ENCODE results near the gene TRIM69.
A peak's percentile ranks its signal among the peaks of the same experiment; 100 is the strongest.

Gene TRIM69

GRCh38 chr15:44711096-44711742, 25.1 kb upstream of the TRIM69 start, which contains the start of the genes B2M and PATL2:
B2M (plus strand) TSS chr15:44711517; CDS start chr15:44711547, 30 bp downstream.
PATL2 (minus strand) TSS chr15:44711323; CDS start chr15:44676490, 34,833 bp downstream.
- peak within 1 kb of the TSS; percentile 99 for H3K27ac Mint-ChIP-seq

GRCh38 chr15:44711743-44712345, 24.5 kb upstream of the TRIM69 start:
- Mint-ChIP-seq H3K4me3 (peak overlapping the region; percentile 98), H3K36me3 (ENCODE audit: low read depth) (peaks cover 18% of the 10 kb centered on the region), H3K27me3 (ENCODE audit: low read depth, poor library complexity) (peaks cover 21% of the 10 kb centered on the region), H3K9me3 (no peaks in the 10 kb centered on the region), H3K4me1 (peaks cover 27% of the 10 kb centered on the region), H3K27ac (peak overlapping the region; percentile 99)
- peak; percentile 57 for DNase-seq
- TF ChIP-seq, protein P1, sequence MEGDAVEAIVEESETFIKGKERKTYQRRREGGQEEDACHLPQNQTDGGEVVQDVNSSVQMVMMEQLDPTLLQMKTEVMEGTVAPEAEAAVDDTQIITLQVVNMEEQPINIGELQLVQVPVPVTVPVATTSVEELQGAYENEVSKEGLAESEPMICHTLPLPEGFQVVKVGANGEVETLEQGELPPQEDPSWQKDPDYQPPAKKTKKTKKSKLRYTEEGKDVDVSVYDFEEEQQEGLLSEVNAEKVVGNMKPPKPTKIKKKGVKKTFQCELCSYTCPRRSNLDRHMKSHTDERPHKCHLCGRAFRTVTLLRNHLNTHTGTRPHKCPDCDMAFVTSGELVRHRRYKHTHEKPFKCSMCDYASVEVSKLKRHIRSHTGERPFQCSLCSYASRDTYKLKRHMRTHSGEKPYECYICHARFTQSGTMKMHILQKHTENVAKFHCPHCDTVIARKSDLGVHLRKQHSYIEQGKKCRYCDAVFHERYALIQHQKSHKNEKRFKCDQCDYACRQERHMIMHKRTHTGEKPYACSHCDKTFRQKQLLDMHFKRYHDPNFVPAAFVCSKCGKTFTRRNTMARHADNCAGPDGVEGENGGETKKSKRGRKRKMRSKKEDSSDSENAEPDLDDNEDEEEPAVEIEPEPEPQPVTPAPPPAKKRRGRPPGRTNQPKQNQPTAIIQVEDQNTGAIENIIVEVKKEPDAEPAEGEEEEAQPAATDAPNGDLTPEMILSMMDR (IDR thresholded peaks at IDR 0.05): no peak

More at GRCh38 chr15:44711096-44711742, 25.1 kb upstream of the TRIM69 start, which contains the start of the genes B2M and PATL2:
- Mint-ChIP-seq H3K36me3 (ENCODE audit: low read depth) (peaks cover 12% of the 10 kb centered on the region), H3K27me3 (ENCODE audit: low read depth, poor library complexity) (peaks cover 21% of the 10 kb centered on the region), H3K4me1 (peaks cover 27% of the 10 kb centered on the region), H3K9me3 (no peaks in the 10 kb centered on the region), H3K4me3 (peak within 1 kb of the TSS; percentile 98)
- TF ChIP-seq, protein P1 (IDR thresholded peaks at IDR 0.05): no peak
- DNase-seq: peak; percentile 95

DNA sequence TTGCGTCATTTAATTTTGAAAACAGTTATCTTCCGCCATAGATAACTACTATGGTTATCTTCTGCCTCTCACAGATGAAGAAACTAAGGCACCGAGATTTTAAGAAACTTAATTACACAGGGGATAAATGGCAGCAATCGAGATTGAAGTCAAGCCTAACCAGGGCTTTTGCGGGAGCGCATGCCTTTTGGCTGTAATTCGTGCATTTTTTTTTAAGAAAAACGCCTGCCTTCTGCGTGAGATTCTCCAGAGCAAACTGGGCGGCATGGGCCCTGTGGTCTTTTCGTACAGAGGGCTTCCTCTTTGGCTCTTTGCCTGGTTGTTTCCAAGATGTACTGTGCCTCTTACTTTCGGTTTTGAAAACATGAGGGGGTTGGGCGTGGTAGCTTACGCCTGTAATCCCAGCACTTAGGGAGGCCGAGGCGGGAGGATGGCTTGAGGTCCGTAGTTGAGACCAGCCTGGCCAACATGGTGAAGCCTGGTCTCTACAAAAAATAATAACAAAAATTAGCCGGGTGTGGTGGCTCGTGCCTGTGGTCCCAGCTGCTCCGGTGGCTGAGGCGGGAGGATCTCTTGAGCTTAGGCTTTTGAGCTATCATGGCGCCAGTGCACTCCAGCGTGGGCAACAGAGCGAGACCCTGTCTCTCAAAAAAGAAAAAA, 23.9 kb upstream of the TRIM69 start:
- peaks cover 21% of the 10 kb centered on the region for H3K36me3 Mint-ChIP-seq (ENCODE audit: low read depth)
- peaks cover 19% of the 10 kb centered on the region for H3K27me3 Mint-ChIP-seq (ENCODE audit: low read depth, poor library complexity)
- TF ChIP-seq, protein P1 (IDR thresholded peaks at IDR 0.05): no peak
- H3K9me3 Mint-ChIP-seq: no peaks in the 10 kb centered on the region
- peaks cover 27% of the 10 kb centered on the region for H3K4me1 Mint-ChIP-seq
- peak overlapping the region; percentile 99 for H3K27ac Mint-ChIP-seq
- DNase-seq: no peak
- H3K4me3 Mint-ChIP-seq: peak overlapping the region; percentile 98

GRCh38 chr15:44713006-44713966, 23.0 kb upstream of the TRIM69 start:
- peaks cover 19% of the 10 kb centered on the region for H3K27me3 Mint-ChIP-seq (ENCODE audit: low read depth, poor library complexity)
- no peak overlapping the region for H3K27ac Mint-ChIP-seq
- TF ChIP-seq, protein P1 (IDR thresholded peaks at IDR 0.05): no peak
- H3K4me1 Mint-ChIP-seq: peaks cover 27% of the 10 kb centered on the region
- peak overlapping the region; percentile 98 for H3K4me3 Mint-ChIP-seq
- no peak for DNase-seq
- no peaks in the 10 kb centered on the region for H3K9me3 Mint-ChIP-seq
- H3K36me3 Mint-ChIP-seq (ENCODE audit: low read depth): peaks cover 29% of the 10 kb centered on the region

DNA sequence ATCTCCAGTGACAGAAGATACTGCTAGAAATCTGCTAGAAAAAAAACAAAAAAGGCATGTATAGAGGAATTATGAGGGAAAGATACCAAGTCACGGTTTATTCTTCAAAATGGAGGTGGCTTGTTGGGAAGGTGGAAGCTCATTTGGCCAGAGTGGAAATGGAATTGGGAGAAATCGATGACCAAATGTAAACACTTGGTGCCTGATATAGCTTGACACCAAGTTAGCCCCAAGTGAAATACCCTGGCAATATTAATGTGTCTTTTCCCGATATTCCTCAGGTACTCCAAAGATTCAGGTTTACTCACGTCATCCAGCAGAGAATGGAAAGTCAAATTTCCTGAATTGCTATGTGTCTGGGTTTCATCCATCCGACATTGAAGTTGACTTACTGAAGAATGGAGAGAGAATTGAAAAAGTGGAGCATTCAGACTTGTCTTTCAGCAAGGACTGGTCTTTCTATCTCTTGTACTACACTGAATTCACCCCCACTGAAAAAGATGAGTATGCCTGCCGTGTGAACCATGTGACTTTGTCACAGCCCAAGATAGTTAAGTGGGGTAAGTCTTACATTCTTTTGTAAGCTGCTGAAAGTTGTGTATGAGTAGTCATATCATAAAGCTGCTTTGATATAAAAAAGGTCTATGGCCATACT, 21.1 kb upstream of the TRIM69 start:
- no peak overlapping the region for H3K27ac Mint-ChIP-seq
- TF ChIP-seq, protein P1 (IDR thresholded peaks at IDR 0.05): no peak
- no peaks in the 10 kb centered on the region for H3K9me3 Mint-ChIP-seq
- no peak for DNase-seq
- peaks cover 16% of the 10 kb centered on the region for H3K27me3 Mint-ChIP-seq (ENCODE audit: low read depth, poor library complexity)
- H3K4me3 Mint-ChIP-seq: no peak overlapping the region
- peaks cover 30% of the 10 kb centered on the region for H3K36me3 Mint-ChIP-seq (ENCODE audit: low read depth)
- H3K4me1 Mint-ChIP-seq: peaks cover 32% of the 10 kb centered on the region

Measured in nephron progenitor cell (in vitro differentiated cells).